CD8-positive, alpha-beta memory T cell (primary cell): Measurements from ENCODE around the gene APEH. TPM values are rescaled to one million over a fixed set of nuclear protein-coding genes. Genes with fewer than 3 reads are reported as not detected.
A peak's percentile ranks its signal among the peaks of the same experiment; 100 is the strongest.

ENCODE experiments used
- CTCF ChIA-PET: fragments of 350-600 bp; sonication (Branson Sonifier 250); formaldehyde crosslinking; loops from one replicate; lab custom pipeline; 2021; ENCODE audit warnings: antibody characterized with exemption; lab: Charles Lee
- POLR2A ChIA-PET: fragments of 350-600 bp; sonication (Branson Sonifier 250); formaldehyde crosslinking; loops from one replicate; lab custom pipeline; 2021; ENCODE audit warnings: antibody characterized with exemption; lab: Charles Lee
- DNase-seq, 5 donors: peaks; one replicate each; pipeline versions ENCODE4 v3.0.0 to v3.0.0-alpha.2; 2020 to 2022; ENCODE audit warnings: mixed read lengths in 1 of 5
- H3K27ac ChIP-seq: one replicate; pipeline ENCODE4 v1.7.0; 2013; ENCODE audit warnings: low read depth, mild to moderate bottlenecking, low read length, moderate library complexity
- H3K27me3 ChIP-seq: 2 replicates; pipeline ENCODE4 v1.7.0; 2013; ENCODE audit warnings: low read length, mild to moderate bottlenecking; ENCODE audit not compliant: insufficient read depth, poor library complexity, severe bottlenecking
- H3K36me3 ChIP-seq: 2 replicates; pipeline ENCODE4 v1.7.0; 2013; ENCODE audit warnings: mild to moderate bottlenecking, low read length, moderate library complexity; ENCODE audit not compliant: insufficient read depth
- H3K4me1 ChIP-seq: 2 replicates; pipeline ENCODE4 v1.7.0; 2013; ENCODE audit warnings: mild to moderate bottlenecking, low read length, moderate library complexity; ENCODE audit not compliant: insufficient read depth
- H3K4me3 ChIP-seq: 2 replicates; pipeline ENCODE4 v1.7.0; 2013; ENCODE audit warnings: mild to moderate bottlenecking, low read length
- H3K9me3 ChIP-seq: 2 replicates; pipeline ENCODE4 v1.7.0; 2013; ENCODE audit warnings: mild to moderate bottlenecking, low read length
- H3K27ac Mint-ChIP-seq, 8 donors: one replicate each; pipeline ENCODE4 v1.8.0; 2020 to 2021; ENCODE audit warnings: mixed read lengths in 8 of 8, mild to moderate bottlenecking in 6 of 8, inconsistent platforms in 3 of 8, moderate library complexity in 3 of 8
- H3K27me3 Mint-ChIP-seq, 2 donors: one replicate each; pipeline ENCODE4 v1.8.0; 2020 to 2021; ENCODE audit warnings: mixed read lengths in 2 of 2, mild to moderate bottlenecking in 1 of 2, moderate library complexity in 1 of 2
- H3K36me3 Mint-ChIP-seq, 3 donors: one replicate each; pipeline ENCODE4 v1.8.0; 2020 to 2021; ENCODE audit warnings: mixed read lengths in 3 of 3, inconsistent platforms in 1 of 3, mild to moderate bottlenecking in 1 of 3
- H3K4me1 Mint-ChIP-seq, 3 donors: one replicate each; pipeline ENCODE4 v1.8.0; 2020 to 2021; ENCODE audit warnings: mixed read lengths in 3 of 3, inconsistent platforms in 1 of 3, mild to moderate bottlenecking in 1 of 3
- H3K4me3 Mint-ChIP-seq, 7 donors: one replicate each; pipeline ENCODE4 v1.8.0; 2020 to 2021; ENCODE audit warnings: mixed read lengths in 7 of 7, mild to moderate bottlenecking in 6 of 7, moderate library complexity in 4 of 7, inconsistent platforms in 2 of 7
- H3K9me3 Mint-ChIP-seq, 5 donors: one replicate each; pipeline ENCODE4 v1.8.0; 2020 to 2022; ENCODE audit warnings: mixed read lengths in 5 of 5, mild to moderate bottlenecking in 3 of 5, moderate library complexity in 2 of 5, inconsistent platforms in 1 of 5
- polyA plus RNA-seq: library from polyadenylated mRNA; unstranded; fragments of 300-500 nt; fragmentation: Illumina TruSeq; gene quantifications from one replicate; pipeline ENCODE4 v1.2.3, GENCODE V29; 2021
- total RNA-seq, 2 experiments: library from RNA; stranded (reverse); gene quantifications; one replicate each; pipeline ENCODE4 v1.2.3, GENCODE V29; 2021

APEH gene
- total and polyA plus RNA-seq, 3 experiments from 2014 or later: 119 to 194 (median 190) TPM

DNA sequence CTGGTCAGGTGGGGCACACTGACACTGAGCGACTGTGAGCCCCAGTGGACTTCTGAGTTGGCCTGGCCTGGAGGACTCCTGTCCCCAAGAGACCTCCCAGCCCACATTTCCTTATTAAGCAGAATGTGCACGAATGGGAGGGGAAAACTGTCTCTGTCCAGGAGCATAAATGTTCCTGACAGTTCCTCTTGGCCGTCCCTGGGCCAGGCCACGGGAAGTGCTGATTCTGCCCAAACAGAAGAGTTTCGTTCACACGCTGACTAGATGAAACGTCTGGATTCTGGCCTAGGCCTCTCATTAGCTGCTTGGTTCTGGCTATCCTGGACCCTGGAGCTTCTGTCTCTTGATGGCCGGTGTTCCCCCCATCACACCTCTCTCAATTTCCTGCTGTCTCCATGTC lies 29.5 kb upstream of the APEH start:
- H3K27me3 ChIP-seq: no peaks in the 10 kb centered on the region
- no peaks in the 10 kb centered on the region for H3K9me3 ChIP-seq
- ChIA-PET POLR2A (no interaction called here), CTCF (interaction anchor here (1.2 kb wide), 1 partner anchor 105 kb away, joined by 3 read pairs; no protein-coding TSS in a partner anchor)
- no peaks in the 10 kb centered on the region for H3K9me3 Mint-ChIP-seq
- H3K4me3 ChIP-seq: no peak overlapping the region
- H3K27ac Mint-ChIP-seq: no peak overlapping the region
- H3K36me3 Mint-ChIP-seq: no peaks in the 10 kb centered on the region
- H3K4me1 Mint-ChIP-seq: no peaks in the 10 kb centered on the region
- H3K4me1 ChIP-seq: no peaks in the 10 kb centered on the region
- no peak overlapping the region for H3K4me3 Mint-ChIP-seq
- no peaks in the 10 kb centered on the region for H3K27me3 Mint-ChIP-seq
- no peak for DNase-seq
- no peaks in the 10 kb centered on the region for H3K36me3 ChIP-seq
- H3K27ac ChIP-seq: no peak overlapping the region

DNA sequence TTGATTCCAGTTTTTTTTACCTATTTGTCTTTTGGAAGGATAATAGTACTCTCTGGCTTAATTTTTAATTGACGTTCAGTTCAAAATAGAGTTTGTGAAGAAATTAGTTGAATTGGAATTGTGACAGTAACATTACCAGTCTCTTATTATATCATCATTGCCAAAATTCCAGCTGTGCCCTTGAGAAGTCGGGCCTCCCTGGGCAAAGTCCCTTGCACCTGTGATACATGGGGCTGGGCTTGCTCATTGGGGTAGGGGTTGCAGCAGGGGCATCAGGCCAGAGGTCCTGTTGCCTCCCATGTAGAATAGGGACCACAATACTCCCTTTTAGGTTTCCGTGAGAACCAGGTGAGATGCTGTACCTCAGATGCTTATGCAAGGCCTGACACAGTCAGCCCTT lies 27.9 kb upstream of the APEH start:
- ChIA-PET CTCF (no interaction called here), POLR2A (no interaction called here)
- no peaks in the 10 kb centered on the region for H3K27me3 Mint-ChIP-seq
- no peaks in the 10 kb centered on the region for H3K27me3 ChIP-seq
- no peak for DNase-seq
- no peak overlapping the region for H3K4me3 Mint-ChIP-seq
- no peaks in the 10 kb centered on the region for H3K9me3 ChIP-seq
- H3K4me3 ChIP-seq: no peak overlapping the region
- H3K4me1 ChIP-seq: no peaks in the 10 kb centered on the region
- no peaks in the 10 kb centered on the region for H3K9me3 Mint-ChIP-seq
- no peak overlapping the region for H3K27ac Mint-ChIP-seq
- H3K36me3 Mint-ChIP-seq: no peaks in the 10 kb centered on the region
- no peak overlapping the region for H3K27ac ChIP-seq
- H3K4me1 Mint-ChIP-seq: no peaks in the 10 kb centered on the region
- no peaks in the 10 kb centered on the region for H3K36me3 ChIP-seq

DNA sequence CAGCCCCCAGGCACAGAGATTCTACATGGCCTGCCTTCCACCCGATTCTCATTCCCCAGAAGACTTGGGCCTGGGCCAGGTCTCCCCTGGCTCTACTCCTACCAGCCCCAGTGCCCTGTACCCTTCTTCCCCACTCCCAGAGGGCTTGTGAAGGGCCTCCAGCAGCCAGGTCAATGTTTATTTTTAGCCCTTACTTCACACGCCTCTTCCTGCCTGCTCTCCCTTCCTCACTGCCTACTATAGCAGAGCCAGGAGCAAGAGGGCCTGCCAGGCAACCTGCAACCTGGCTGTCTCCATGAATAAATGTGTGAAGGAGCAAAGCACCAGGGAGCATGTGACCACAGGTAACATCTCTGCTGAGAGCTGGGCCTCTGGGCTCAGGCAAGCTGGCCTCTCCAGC lies 26.4 kb upstream of the APEH start:
- Mint-ChIP-seq H3K4me3 (no peak overlapping the region), H3K4me1 (no peaks in the 10 kb centered on the region), H3K9me3 (no peaks in the 10 kb centered on the region), H3K27me3 (no peaks in the 10 kb centered on the region), H3K36me3 (no peaks in the 10 kb centered on the region), H3K27ac (no peak overlapping the region)
- no peaks in the 10 kb centered on the region for H3K36me3 ChIP-seq
- no peak overlapping the region for H3K4me3 ChIP-seq
- no peaks in the 10 kb centered on the region for H3K27me3 ChIP-seq
- no peaks in the 10 kb centered on the region for H3K9me3 ChIP-seq
- H3K27ac ChIP-seq: no peak overlapping the region
- no peak for DNase-seq
- ChIA-PET POLR2A (no interaction called here), CTCF (no interaction called here)
- H3K4me1 ChIP-seq: no peaks in the 10 kb centered on the region

DNA sequence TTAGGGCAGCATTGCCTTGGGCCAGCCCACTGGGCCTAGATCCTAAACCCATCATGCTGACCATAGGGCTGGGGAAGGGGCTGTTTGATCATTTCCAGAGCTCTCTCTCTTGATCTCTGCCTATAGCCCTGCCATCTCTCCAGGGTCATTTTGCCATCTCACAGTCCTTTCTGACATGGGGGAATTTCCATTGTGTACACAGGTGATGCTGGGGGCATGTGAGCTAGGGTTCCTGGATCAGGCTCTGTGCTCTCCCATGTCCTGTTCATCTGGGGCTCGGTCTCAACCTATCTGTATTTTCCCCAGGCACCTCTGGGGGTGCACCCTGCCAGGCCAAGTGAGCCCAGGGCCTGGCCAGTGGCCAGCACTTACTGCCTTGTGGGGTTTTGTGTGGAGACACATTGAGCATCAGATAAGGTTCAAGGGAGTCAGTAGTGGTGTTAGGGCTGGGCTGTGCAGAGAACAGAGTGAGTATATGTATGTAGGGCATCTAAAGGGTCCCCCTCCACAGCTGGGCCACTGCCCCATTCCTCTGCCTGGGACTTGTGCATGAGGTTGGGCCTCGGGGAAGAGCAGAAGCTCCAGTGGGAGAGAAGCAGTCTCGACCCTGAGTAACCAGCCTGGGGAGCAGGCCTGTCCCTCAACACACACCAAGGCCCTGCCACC lies 25.7 kb upstream of the APEH start:
- Histone ChIP-seq H3K36me3 (no peaks in the 10 kb centered on the region), H3K4me1 (no peaks in the 10 kb centered on the region), H3K27ac (no peak overlapping the region), H3K9me3 (no peaks in the 10 kb centered on the region), H3K4me3 (no peak overlapping the region), H3K27me3 (no peaks in the 10 kb centered on the region)
- no peaks in the 10 kb centered on the region for H3K27me3 Mint-ChIP-seq
- H3K4me3 Mint-ChIP-seq: no peak overlapping the region
- H3K4me1 Mint-ChIP-seq: no peaks in the 10 kb centered on the region
- POLR2A ChIA-PET: no interaction called here
- CTCF ChIA-PET: no interaction called here
- H3K9me3 Mint-ChIP-seq: no peaks in the 10 kb centered on the region
- H3K27ac Mint-ChIP-seq: no peak overlapping the region
- H3K36me3 Mint-ChIP-seq: no peaks in the 10 kb centered on the region
- no peak for DNase-seq

DNA sequence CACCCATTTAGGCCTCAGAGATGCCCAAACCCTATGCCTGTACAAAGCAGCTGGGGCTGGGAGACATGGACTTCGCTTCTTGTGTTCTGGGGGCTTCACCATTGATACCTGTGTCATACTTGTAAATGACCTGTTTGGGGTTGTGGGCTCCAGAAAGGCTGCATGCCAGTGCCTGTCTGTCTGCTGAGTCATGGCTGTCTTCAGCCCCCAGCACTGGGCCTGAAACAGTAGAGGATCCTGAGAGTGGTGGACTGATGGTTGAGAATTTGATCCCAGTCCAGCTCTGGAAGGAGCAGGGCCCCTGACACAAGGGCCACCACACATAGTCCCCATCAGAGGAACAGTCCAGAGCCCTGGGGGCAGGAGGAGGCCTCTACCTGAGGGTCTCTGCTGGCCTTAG lies 24.6 kb upstream of the APEH start:
- H3K4me1 ChIP-seq: no peaks in the 10 kb centered on the region
- no peaks in the 10 kb centered on the region for H3K36me3 Mint-ChIP-seq
- H3K27me3 Mint-ChIP-seq: no peaks in the 10 kb centered on the region
- H3K4me1 Mint-ChIP-seq: no peaks in the 10 kb centered on the region
- no peak for DNase-seq
- no peak overlapping the region for H3K4me3 ChIP-seq
- H3K36me3 ChIP-seq: no peaks in the 10 kb centered on the region
- no peaks in the 10 kb centered on the region for H3K9me3 Mint-ChIP-seq
- ChIA-PET CTCF (no interaction called here), POLR2A (no interaction called here)
- H3K27me3 ChIP-seq: no peaks in the 10 kb centered on the region
- no peaks in the 10 kb centered on the region for H3K9me3 ChIP-seq
- H3K27ac Mint-ChIP-seq: peak overlapping the region in 1 of 8 donors; percentile 59
- no peak overlapping the region for H3K27ac ChIP-seq
- no peak overlapping the region for H3K4me3 Mint-ChIP-seq

DNA sequence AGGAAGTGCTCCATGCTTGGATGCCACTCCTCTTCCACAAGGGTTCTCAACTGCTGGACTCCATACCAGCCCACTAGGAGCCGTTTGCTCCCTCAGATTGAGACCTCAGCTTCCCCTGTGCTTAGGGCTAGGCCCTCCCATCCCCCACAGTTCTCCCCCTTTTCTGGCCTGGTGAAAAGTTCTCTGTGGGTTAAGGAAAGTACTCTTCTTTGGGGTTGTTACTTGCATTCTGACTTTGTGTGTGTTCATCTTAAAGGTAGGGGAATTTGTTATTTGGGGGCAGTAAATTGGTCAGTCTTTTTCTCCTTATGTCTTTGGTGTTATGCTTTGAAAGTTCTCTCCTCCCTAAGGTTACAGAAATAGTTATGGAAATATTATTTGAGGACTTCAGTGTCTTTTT lies 24.0 kb upstream of the APEH start:
- no peaks in the 10 kb centered on the region for H3K4me1 Mint-ChIP-seq

DNA sequence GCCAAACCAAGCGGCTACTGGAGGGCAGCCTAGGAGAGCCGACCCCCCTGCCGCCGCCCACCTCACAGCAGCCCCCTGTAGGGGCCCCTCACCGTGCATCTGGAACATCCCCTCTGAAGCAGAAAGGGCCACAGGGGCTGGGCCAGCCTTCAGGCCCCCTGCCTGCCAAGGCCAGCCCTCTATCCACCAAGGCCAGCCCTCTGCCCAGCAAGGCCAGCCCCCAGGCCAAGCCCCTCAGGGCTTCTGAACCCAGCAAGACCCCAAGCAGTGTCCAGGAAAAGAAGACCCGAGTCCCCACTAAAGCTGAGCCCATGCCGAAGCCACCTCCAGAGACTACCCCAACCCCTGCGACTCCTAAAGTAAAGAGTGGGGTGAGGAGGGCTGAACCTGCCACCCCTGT lies 23.5 kb upstream of the APEH start:
- Mint-ChIP-seq H3K27ac (peak overlapping the region in 1 of 8 donors; percentile 18), H3K27me3 (no peaks in the 10 kb centered on the region), H3K36me3 (no peaks in the 10 kb centered on the region), H3K4me1 (no peaks in the 10 kb centered on the region), H3K9me3 (no peaks in the 10 kb centered on the region), H3K4me3 (no peak overlapping the region)
- Histone ChIP-seq H3K27ac (no peak overlapping the region), H3K36me3 (no peaks in the 10 kb centered on the region), H3K4me1 (no peaks in the 10 kb centered on the region), H3K27me3 (no peaks in the 10 kb centered on the region), H3K9me3 (no peaks in the 10 kb centered on the region), H3K4me3 (no peak overlapping the region)
- POLR2A ChIA-PET: no interaction called here
- no peak for DNase-seq
- CTCF ChIA-PET: no interaction called here

More for the DNA sequence above, 24.0 kb upstream of the APEH start:
- H3K4me3 ChIP-seq: no peak overlapping the region
- Mint-ChIP-seq H3K36me3 (no peaks in the 10 kb centered on the region), H3K27ac (peak overlapping the region in 2 of 8 donors; percentile 9 to 18), H3K4me3 (no peak overlapping the region), H3K27me3 (no peaks in the 10 kb centered on the region), H3K9me3 (no peaks in the 10 kb centered on the region)
- H3K9me3 ChIP-seq: no peaks in the 10 kb centered on the region
- no peaks in the 10 kb centered on the region for H3K4me1 ChIP-seq
- no peak for DNase-seq
- POLR2A ChIA-PET: no interaction called here
- CTCF ChIA-PET: no interaction called here
- no peaks in the 10 kb centered on the region for H3K36me3 ChIP-seq
- H3K27ac ChIP-seq: no peak overlapping the region
- no peaks in the 10 kb centered on the region for H3K27me3 ChIP-seq

DNA sequence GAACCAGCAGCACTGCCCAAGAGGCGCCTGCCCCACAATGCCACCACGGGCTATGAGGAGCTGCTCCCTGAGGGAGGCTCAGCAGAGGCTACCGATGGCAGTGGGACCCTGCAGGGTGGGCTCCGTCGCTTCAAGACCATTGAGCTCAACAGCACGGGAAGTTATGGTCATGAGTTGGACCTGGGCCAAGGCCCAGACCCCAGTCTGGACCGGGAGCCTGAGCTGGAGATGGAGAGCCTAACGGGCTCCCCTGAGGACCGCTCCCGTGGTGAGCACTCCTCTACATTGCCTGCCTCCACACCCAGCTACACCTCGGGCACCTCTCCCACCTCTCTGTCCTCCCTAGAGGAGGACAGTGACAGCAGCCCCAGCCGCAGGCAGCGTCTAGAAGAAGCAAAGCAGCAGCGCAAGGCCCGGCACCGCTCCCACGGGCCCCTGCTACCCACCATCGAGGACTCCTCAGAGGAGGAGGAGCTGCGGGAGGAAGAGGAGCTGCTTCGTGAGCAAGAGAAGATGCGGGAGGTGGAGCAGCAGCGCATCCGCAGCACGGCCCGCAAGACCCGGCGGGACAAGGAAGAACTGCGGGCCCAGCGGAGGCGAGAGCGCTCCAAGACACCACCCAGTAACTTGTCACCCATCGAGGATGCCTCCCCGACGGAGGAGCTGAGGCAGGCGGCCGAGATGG lies 21.8 kb upstream of the APEH start:
- Mint-ChIP-seq H3K4me3 (no peak overlapping the region), H3K36me3 (no peaks in the 10 kb centered on the region), H3K9me3 (no peaks in the 10 kb centered on the region), H3K27me3 (peaks cover 1 to 5% of the 10 kb centered on the region in 2 donors), H3K27ac (no peak overlapping the region), H3K4me1 (no peaks in the 10 kb centered on the region)
- no peak for DNase-seq
- Histone ChIP-seq H3K4me1 (no peaks in the 10 kb centered on the region), H3K9me3 (no peaks in the 10 kb centered on the region), H3K27ac (no peak overlapping the region), H3K36me3 (no peaks in the 10 kb centered on the region), H3K27me3 (no peaks in the 10 kb centered on the region), H3K4me3 (no peak overlapping the region)
- ChIA-PET CTCF (no interaction called here), POLR2A (no interaction called here)
